ENCODE results near the gene BCOR.

The BCOR gene

GRCh38 chrX:40100537-40101429 is 3.0 kb upstream of the BCOR start:
- no peak for TF ChIP-seq CTCF (conservative IDR thresholded peaks at IDR 0.05; ENCODE audit: low read depth, low read length)
- H3K4me3 ChIP-seq (ENCODE audit: low read length) = no peak overlapping the region
- DNase-seq (ENCODE audit: low read depth) = no peak

DNA sequence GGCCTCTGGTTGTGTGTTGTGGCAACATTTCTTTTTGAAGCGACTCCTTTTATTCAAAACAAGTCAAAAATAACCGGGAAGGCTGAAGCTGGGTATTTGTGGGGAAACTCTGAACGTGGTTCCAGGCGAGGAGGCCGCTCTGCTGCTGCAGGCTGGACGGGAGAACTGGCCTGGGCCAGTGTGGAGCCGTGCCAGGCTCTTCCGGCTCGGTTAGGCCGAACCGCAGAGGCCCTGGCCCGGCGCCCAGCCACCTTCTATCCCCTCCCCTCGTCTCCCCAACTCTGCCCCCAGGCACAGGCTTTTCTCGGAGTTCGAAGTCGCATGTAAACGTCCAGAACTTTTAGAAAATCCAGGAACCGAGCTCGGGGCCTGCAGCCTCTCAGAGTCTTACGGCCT is 2.4 kb upstream of the BCOR start:
- no peak for TF ChIP-seq CTCF (conservative IDR thresholded peaks at IDR 0.05; ENCODE audit: low read depth, low read length)
- no peak for DNase-seq (ENCODE audit: low read depth)
- H3K4me3 ChIP-seq (ENCODE audit: low read length) = no peak overlapping the region

GRCh38 chrX:40099055-40099958 is 1.5 kb upstream of the BCOR start:
- no peak for TF ChIP-seq CTCF (conservative IDR thresholded peaks at IDR 0.05; ENCODE audit: low read depth, low read length)
- peak overlapping the region; percentile 46 for H3K4me3 ChIP-seq (ENCODE audit: low read length)
- DNase-seq (ENCODE audit: low read depth) = no peak

DNA sequence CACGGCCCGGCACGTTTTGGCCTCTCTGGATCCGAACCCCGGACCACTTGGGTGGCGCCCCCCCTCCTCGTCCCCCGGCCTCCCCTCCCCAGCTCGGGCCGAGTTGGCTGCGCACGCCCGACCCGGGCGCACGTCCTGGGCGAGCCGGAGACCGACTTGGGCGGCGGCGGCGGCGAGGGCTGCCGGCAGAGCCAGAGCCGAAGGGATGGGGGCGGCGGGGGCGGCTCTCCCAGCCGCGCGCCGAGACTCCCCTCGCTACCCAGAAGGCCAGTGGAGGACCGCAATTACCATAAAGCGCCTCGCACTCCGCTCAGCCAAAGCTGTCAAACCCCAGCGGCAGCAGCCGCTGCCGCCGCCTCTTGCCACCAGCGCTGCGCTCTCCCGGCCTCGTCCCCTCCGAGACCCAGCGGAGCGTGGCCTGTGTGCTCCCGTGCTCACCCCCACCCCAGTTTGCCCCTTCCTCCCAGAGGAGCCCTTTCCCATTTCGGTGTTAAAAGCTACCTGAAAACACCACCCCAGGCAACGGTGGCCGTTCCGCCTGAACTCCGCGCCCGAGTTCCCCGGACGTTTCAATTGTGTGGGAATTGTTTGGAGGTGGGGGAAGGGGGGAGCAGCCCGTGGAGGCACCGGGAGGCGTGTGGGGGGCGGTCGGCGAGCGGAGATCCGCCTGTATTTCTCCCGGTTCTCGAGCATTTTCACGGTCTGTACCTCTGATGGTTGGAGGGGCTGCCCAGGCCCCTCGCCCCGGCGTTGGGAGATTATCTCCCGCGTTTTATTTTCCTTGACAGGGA is 701 bp upstream of the BCOR start:
- TF ChIP-seq CTCF (conservative IDR thresholded peaks at IDR 0.05; ENCODE audit: low read depth, low read length) = no peak
- no peak for DNase-seq (ENCODE audit: low read depth)
- peak overlapping the region; percentile 46 for H3K4me3 ChIP-seq (ENCODE audit: low read length)

DNA sequence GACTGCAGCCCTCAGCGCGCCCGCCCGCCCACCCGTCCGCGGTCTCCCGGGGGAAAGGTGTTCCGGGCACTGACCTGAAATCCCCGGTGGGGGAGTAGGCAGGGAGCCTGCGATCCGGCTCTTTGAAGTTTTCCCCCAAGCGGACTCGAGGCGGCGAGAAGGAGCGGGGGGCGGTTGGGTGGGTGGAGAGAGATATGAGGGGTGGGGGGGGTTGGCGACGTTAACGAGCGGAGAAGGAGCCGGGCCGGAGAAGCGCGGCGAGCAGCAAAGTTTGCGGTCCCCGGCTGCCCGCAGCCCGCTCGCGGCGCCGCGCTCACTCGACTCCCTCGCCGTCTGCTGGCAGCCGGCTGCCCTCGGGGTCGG is 636 bp downstream of the BCOR start:
- no peak for TF ChIP-seq CTCF (conservative IDR thresholded peaks at IDR 0.05; ENCODE audit: low read depth, low read length)
- DNase-seq (ENCODE audit: low read depth) = no peak
- peak overlapping the region; percentile 59 for H3K4me3 ChIP-seq (ENCODE audit: low read length)

GRCh38 chrX:40096395-40097091 is 1.2 kb downstream of the BCOR start:
- H3K4me3 ChIP-seq (ENCODE audit: low read length) = peak overlapping the region; percentile 59
- no peak for TF ChIP-seq CTCF (conservative IDR thresholded peaks at IDR 0.05; ENCODE audit: low read depth, low read length)
- DNase-seq (ENCODE audit: low read depth) = no peak
